ENCODE results near the gene PCGF1. TPM values are rescaled to one million over a fixed set of nuclear protein-coding genes. Genes with fewer than 3 reads are reported as not detected.

Gene PCGF1
- total RNA-seq (2014; rRNA removed; shearing (Covaris generic)) (10.9 and 14.3 TPM in 2 replicates), polyA plus RNA-seq (2016; fragmentation: Nextera tagmentation; extraction: Ambion mirVana) (13.1 and 13.4 TPM in 2 replicates)
- long read RNA-seq, partial matches to known transcripts: 0 of 5 reads
- long read RNA-seq, other reads (novel, unspliced or antisense): 0 of 5 reads

- ATAC-seq (peak; percentile 78), DNase-seq (ENCODE audit: low spot score) (peak; percentile 100)
- no peak for TF ChIP-seq ZNF114 (CRISPR knock-in tag; IDR thresholded peaks at IDR 0.05)
- TF ChIP-seq, protein P1, sequence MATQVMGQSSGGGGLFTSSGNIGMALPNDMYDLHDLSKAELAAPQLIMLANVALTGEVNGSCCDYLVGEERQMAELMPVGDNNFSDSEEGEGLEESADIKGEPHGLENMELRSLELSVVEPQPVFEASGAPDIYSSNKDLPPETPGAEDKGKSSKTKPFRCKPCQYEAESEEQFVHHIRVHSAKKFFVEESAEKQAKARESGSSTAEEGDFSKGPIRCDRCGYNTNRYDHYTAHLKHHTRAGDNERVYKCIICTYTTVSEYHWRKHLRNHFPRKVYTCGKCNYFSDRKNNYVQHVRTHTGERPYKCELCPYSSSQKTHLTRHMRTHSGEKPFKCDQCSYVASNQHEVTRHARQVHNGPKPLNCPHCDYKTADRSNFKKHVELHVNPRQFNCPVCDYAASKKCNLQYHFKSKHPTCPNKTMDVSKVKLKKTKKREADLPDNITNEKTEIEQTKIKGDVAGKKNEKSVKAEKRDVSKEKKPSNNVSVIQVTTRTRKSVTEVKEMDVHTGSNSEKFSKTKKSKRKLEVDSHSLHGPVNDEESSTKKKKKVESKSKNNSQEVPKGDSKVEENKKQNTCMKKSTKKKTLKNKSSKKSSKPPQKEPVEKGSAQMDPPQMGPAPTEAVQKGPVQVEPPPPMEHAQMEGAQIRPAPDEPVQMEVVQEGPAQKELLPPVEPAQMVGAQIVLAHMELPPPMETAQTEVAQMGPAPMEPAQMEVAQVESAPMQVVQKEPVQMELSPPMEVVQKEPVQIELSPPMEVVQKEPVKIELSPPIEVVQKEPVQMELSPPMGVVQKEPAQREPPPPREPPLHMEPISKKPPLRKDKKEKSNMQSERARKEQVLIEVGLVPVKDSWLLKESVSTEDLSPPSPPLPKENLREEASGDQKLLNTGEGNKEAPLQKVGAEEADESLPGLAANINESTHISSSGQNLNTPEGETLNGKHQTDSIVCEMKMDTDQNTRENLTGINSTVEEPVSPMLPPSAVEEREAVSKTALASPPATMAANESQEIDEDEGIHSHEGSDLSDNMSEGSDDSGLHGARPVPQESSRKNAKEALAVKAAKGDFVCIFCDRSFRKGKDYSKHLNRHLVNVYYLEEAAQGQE (IDR thresholded peaks at IDR 0.05; ENCODE audit: unreplicated experiment): no peak
- 0 out of 2 replicates have a peak, but pooled peaks have one; percentile 49 for TF ChIP-seq CREB1 (CRISPR knock-in tag; IDR thresholded peaks at IDR 0.05; ENCODE audit: low read depth)
- TF ChIP-seq, protein P2, sequence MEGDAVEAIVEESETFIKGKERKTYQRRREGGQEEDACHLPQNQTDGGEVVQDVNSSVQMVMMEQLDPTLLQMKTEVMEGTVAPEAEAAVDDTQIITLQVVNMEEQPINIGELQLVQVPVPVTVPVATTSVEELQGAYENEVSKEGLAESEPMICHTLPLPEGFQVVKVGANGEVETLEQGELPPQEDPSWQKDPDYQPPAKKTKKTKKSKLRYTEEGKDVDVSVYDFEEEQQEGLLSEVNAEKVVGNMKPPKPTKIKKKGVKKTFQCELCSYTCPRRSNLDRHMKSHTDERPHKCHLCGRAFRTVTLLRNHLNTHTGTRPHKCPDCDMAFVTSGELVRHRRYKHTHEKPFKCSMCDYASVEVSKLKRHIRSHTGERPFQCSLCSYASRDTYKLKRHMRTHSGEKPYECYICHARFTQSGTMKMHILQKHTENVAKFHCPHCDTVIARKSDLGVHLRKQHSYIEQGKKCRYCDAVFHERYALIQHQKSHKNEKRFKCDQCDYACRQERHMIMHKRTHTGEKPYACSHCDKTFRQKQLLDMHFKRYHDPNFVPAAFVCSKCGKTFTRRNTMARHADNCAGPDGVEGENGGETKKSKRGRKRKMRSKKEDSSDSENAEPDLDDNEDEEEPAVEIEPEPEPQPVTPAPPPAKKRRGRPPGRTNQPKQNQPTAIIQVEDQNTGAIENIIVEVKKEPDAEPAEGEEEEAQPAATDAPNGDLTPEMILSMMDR (conservative IDR thresholded peaks at IDR 0.05; ENCODE audit: low read depth in 2 of 2): peak; percentile 37 to 77
- TF ChIP-seq POLR2AphosphoS5 (IDR thresholded peaks at IDR 0.05; ENCODE audit: low read depth): peak; percentile 48
- TF ChIP-seq, protein P3, sequence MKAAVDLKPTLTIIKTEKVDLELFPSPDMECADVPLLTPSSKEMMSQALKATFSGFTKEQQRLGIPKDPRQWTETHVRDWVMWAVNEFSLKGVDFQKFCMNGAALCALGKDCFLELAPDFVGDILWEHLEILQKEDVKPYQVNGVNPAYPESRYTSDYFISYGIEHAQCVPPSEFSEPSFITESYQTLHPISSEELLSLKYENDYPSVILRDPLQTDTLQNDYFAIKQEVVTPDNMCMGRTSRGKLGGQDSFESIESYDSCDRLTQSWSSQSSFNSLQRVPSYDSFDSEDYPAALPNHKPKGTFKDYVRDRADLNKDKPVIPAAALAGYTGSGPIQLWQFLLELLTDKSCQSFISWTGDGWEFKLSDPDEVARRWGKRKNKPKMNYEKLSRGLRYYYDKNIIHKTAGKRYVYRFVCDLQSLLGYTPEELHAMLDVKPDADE (IDR thresholded peaks at IDR 0.05): peak; percentile 49; the same call in 1 of the 2 replicates
- H3K9me2 ChIP-seq (ENCODE audit: insufficient read depth): no peaks in the 10 kb centered on the region
- peak within 1 kb of the TSS; percentile 79 for H3K4me3 ChIP-seq
- H3K79me2 ChIP-seq (replicated peaks; ENCODE audit: insufficient read depth): peaks cover 8% of the 10 kb centered on the region
- H2AFZ ChIP-seq: peak within 1 kb of the TSS; percentile 94
- H3K27ac ChIP-seq (ENCODE audit: low read depth): peak within 1 kb of the TSS; percentile 91
- Mint-ChIP-seq H3K36me3 (ENCODE audit: low read depth) (peaks cover 28% of the 10 kb centered on the region), H3K9me3 (peaks cover 8% of the 10 kb centered on the region), H3K4me3 (peak within 1 kb of the TSS; percentile 98), H3K27ac (peak within 1 kb of the TSS; percentile 99), H3K27me3 (ENCODE audit: insufficient read depth, low read depth, poor library complexity) (peaks cover 96% of the 10 kb centered on the region), H3K4me1 (peaks cover 31% of the 10 kb centered on the region)
- peak within 1 kb of the TSS; percentile 86 for H3K4me2 ChIP-seq
- H3F3A ChIP-seq (replicated peaks; ENCODE audit: low read depth): peaks cover 11% of the 10 kb centered on the region
- H3K4me1 ChIP-seq (ENCODE audit: insufficient read depth): peaks cover 21% of the 10 kb centered on the region
- peaks cover 7% of the 10 kb centered on the region; the same call in 1 of the 2 replicates for H3K36me3 ChIP-seq (ENCODE audit: insufficient read depth)
- H4K20me1 ChIP-seq (replicated peaks; ENCODE audit: insufficient read depth): peaks cover 3% of the 10 kb centered on the region
- H3K27me3 ChIP-seq (ENCODE audit: insufficient read depth): peaks cover 92% of the 10 kb centered on the region
These were observed at the start of gene PCGF1 for GRCh38 chr2:74507145-74507925. Gene PCGF1 (minus strand): TSS chr2:74507695. CDS start chr2:74507668, 27 bp downstream.
